Neural crest cell (in vitro differentiated cells): ENCODE data around the gene EXOC6B. TPM values are rescaled to one million over a fixed set of nuclear protein-coding genes. Genes with fewer than 3 reads are reported as not detected.

Source experiments
- DNase-seq: peaks from one replicate; pipeline ENCODE4 v3.0.0; 2021; ENCODE audit warnings: low read depth, mixed read lengths, low spot score
- H3K27ac Mint-ChIP-seq: one replicate; pipeline ENCODE4 v1.8.0; 2021; ENCODE audit warnings: mild to moderate bottlenecking, mixed read lengths; ENCODE audit not compliant: unreplicated experiment
- H3K27me3 Mint-ChIP-seq: 2 replicates; pipeline ENCODE4 v1.8.0; 2021; ENCODE audit warnings: low read depth, mild to moderate bottlenecking, mixed read lengths
- H3K36me3 Mint-ChIP-seq: 2 replicates; pipeline ENCODE4 v1.8.0; 2021; ENCODE audit warnings: low read depth, mild to moderate bottlenecking, mixed read lengths
- H3K4me1 Mint-ChIP-seq: 2 replicates; pipeline ENCODE4 v1.8.0; 2021; ENCODE audit warnings: mixed read lengths
- H3K4me3 Mint-ChIP-seq: one replicate; pipeline ENCODE4 v1.8.0; 2021; ENCODE audit warnings: mild to moderate bottlenecking, mixed read lengths
- H3K9me3 Mint-ChIP-seq: 2 replicates; pipeline ENCODE4 v1.8.0; 2021; ENCODE audit warnings: mixed read lengths
- CTCF ChIP-seq: fragments of 200-600 bp; sonication (generic); conservative IDR thresholded peaks from 2 replicates; pipeline ENCODE4 v1.5.0; 2021; ENCODE audit warnings: antibody characterized with exemption, mild to moderate bottlenecking
- total RNA-seq: library from RNA; stranded (reverse); gene quantifications from 2 replicates; pipeline ENCODE4 v1.2.1, GENCODE V29; 2021

EXOC6B gene
- total RNA-seq, 1 donor from 2014 or later, result 28.2 TPM

GRCh38 chr2:72126186-72127100 is 699.4 kb downstream of the EXOC6B start:
- Mint-ChIP-seq H3K4me1 (no peaks in the 10 kb centered on the region), H3K4me3 (no peak overlapping the region), H3K36me3 (no peaks in the 10 kb centered on the region), H3K27ac (no peak overlapping the region), H3K27me3 (peaks cover 57% of the 10 kb centered on the region), H3K9me3 (peaks cover 4% of the 10 kb centered on the region)
- no peak for DNase-seq
- TF ChIP-seq CTCF, result no peak

Other genes starting within 250 kb of the EXOC6B start
- gene SPR, start 61.4 kb upstream of the EXOC6B start, total RNA-seq, result 5.8 and 6.3 TPM in 2 replicates
- not detected in 2 replicates for gene EMX1, start 91.5 kb upstream of the EXOC6B start, total RNA-seq
- gene SFXN5, start 245.7 kb upstream of the EXOC6B start, total RNA-seq, result 21.8 and 23.3 TPM in 2 replicates